BLaER1 treated with 17β-estradiol and CSF1 and Interleukin-3, amounts not matched to agents 10 nM and 100 nM (cell line): ENCODE results near the gene HOOK2.
A peak's percentile ranks its signal among the peaks of the same experiment; 100 is the strongest.

Source experiments
- H3K27ac ChIP-seq, 11 experiments: shearing (Covaris generic); formaldehyde crosslinking; 2 replicates each; pipeline ENCODE4 v1.8.1; 2022
- H3K27me3 ChIP-seq, 11 experiments: shearing (Covaris generic); formaldehyde crosslinking; 2 replicates each; pipeline ENCODE4 v1.8.1; 2022
- H3K36me3 ChIP-seq, 11 experiments: shearing (Covaris generic); formaldehyde crosslinking; 2 replicates each; pipeline ENCODE4 v1.8.1; 2022
- H3K4me1 ChIP-seq, 10 experiments: shearing (Covaris generic); formaldehyde crosslinking; 2 replicates each; pipeline ENCODE4 v1.8.1; 2022
- H3K4me2 ChIP-seq, 11 experiments: shearing (Covaris generic); formaldehyde crosslinking; 2 replicates each; pipeline ENCODE4 v1.8.1; 2022
- H3K4me3 ChIP-seq, 10 experiments: shearing (Covaris generic); formaldehyde crosslinking; 2 replicates each; pipeline ENCODE4 v1.8.1; 2022
- H3K9ac ChIP-seq, 11 experiments: shearing (Covaris generic); formaldehyde crosslinking; 2 replicates each; pipeline ENCODE4 v1.8.1; 2022
- H3K9me3 ChIP-seq, 11 experiments: shearing (Covaris generic); formaldehyde crosslinking; replicated peaks in 1 of 11; 2 replicates each; pipeline ENCODE4 v1.8.1; 2022
- H4K20me1 ChIP-seq, 11 experiments: shearing (Covaris generic); formaldehyde crosslinking; 2 replicates each; pipeline ENCODE4 v1.8.1; 2022
- Cebpa-rat ChIP-seq, 11 experiments: shearing (Covaris generic); IDR thresholded peaks; 2 replicates each; pipeline ENCODE4 v1.8.1; 2022

HOOK2 gene

DNA sequence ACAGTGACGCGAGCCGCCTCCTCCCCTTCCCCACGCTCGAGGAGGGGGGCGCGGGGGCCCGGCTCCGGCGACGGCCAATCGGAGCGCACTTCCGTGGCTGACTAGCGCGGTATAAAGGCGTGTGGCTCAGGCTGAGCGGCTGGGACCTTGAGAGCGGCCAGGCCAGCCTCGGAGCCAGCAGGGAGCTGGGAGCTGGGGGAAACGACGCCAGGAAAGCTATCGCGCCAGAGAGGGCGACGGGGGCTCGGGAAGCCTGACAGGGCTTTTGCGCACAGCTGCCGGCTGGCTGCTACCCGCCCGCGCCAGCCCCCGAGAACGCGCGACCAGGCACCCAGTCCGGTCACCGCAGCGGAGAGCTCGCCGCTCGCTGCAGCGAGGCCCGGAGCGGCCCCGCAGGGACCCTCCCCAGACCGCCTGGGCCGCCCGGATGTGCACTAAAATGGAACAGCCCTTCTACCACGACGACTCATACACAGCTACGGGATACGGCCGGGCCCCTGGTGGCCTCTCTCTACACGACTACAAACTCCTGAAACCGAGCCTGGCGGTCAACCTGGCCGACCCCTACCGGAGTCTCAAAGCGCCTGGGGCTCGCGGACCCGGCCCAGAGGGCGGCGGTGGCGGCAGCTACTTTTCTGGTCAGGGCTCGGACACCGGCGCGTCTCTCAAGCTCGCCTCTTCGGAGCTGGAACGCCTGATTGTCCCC is 16.1 kb upstream of the HOOK2 start, which contains the start of gene JUNB:
Gene JUNB, plus strand, starts transcription at position 142 of the 706 bp plus-strand sequence. Its CDS starts 286 bp downstream, at position 428.
- TF ChIP-seq Cebpa-rat (IDR thresholded peaks at IDR 0.05), result no peak
- Histone ChIP-seq H4K20me1 (peaks cover 18 to 29% (median 20%) of the 10 kb centered on the region in 11 experiments), H3K27ac (peak within 1 kb of the TSS; percentile 98 to 100 (median 99)), H3K27me3 (no peaks in the 10 kb centered on the region), H3K4me1 (peaks cover 52 to 67% (median 64%) of the 10 kb centered on the region in 10 experiments), H3K9ac (peak within 1 kb of the TSS; percentile 92 to 99 (median 98)), H3K4me3 (peak within 1 kb of the TSS; percentile 90 to 98 (median 96)), H3K9me3 (no peaks in the 10 kb centered on the region), H3K4me2 (peak within 1 kb of the TSS; percentile 90 to 99 (median 98)), H3K36me3 (peaks cover 0 to 12% (median 0%) of the 10 kb centered on the region in 11 experiments; a peak in 8 of 22 replicates)

DNA sequence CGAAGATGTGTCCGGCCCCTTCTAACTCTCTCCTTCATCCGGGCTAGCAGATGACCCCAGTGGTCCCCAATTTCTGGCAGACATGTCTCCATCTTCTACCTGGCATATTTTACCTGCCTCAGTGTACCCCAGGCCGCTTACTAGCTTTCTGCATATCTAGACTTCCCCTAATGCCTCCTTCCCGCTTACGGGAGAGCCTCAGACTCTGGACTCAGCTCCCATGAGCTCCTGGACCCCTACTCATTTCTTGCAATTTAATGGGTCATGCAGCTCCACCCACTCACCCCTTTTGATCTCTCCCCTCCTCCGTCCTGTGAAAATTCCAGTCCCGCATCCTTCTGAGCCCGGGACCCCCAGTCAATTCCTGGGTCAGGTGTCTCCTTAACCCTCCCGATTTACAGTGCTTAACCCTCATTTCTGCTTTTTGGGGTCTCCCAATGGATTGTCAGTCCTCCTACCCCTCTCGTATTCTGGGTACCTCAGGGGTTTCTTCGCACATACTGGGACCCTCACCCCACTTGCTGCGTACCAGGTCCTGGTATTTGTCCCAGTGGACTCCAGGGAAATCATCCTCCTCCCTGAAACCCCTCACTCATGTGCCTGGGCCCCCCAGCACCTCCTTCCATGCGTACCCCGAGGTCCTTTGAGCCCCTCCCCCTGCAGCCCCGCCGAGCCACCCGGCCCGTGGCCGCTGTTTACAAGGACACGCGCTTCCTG is 15.4 kb upstream of the HOOK2 start:
- Histone ChIP-seq H3K27me3 (no peaks in the 10 kb centered on the region), H4K20me1 (peaks cover 18 to 22% (median 20%) of the 10 kb centered on the region in 11 experiments), H3K4me1 (peaks cover 51 to 67% (median 64%) of the 10 kb centered on the region in 10 experiments), H3K36me3 (peaks cover 0 to 12% (median 0%) of the 10 kb centered on the region in 11 experiments; a peak in 8 of 22 replicates), H3K27ac (peak overlapping the region; percentile 98 to 100 (median 99)), H3K9ac (peak overlapping the region; percentile 92 to 99 (median 98)), H3K9me3 (no peaks in the 10 kb centered on the region), H3K4me2 (peak overlapping the region; percentile 90 to 99 (median 98)), H3K4me3 (peak overlapping the region; percentile 90 to 98 (median 96))
- no peak for TF ChIP-seq Cebpa-rat (IDR thresholded peaks at IDR 0.05)

DNA sequence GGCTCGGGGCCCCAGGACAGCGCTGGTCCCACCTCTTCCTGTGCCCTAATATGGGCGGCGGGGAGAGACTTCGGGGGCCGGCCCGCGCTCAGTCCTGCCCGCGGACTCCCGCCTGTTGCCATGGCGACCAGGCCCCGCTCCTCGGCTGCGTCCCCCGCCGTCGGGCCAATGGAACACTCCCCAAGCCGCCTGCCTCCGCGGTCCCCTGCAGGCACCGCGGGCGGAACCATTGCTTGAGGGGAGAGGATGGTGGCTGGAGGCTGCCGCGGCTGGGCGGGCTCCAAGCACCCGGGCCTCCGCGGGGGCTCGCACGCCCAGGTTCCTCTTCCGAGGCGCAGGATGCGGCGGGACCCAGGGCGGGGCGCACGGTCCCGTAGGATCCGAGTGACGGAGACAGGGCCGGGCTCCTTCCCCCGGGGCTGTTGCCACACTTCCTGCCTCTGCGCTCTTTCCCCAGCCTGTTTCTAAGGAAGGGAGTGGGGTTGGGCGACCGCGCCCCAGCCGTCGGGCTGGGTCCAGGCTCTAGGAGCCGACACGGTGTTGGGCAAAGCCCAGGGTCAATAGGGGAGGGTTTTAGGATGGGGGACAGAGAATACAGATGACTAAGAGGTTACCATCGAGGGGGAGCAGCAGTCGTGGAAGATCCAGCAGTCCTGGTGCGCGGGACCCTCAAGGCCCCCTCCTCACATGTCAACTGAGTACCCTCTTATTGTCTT is 14.7 kb upstream of the HOOK2 start:
- Histone ChIP-seq H3K27me3 (no peaks in the 10 kb centered on the region), H3K4me3 (peak overlapping the region; percentile 90 to 98 (median 96)), H3K27ac (peak overlapping the region; percentile 98 to 100 (median 99)), H3K4me1 (peaks cover 51 to 68% (median 67%) of the 10 kb centered on the region in 10 experiments), H3K4me2 (peak overlapping the region; percentile 90 to 100 (median 99)), H3K9me3 (no peaks in the 10 kb centered on the region), H3K36me3 (peaks cover 0 to 12% (median 0%) of the 10 kb centered on the region in 11 experiments; a peak in 8 of 22 replicates), H3K9ac (peak overlapping the region; percentile 92 to 99 (median 98)), H4K20me1 (peaks cover 18 to 21% (median 20%) of the 10 kb centered on the region in 11 experiments)
- peak; percentile 83 to 96 (median 92); a peak in 20 of 22 replicates for TF ChIP-seq Cebpa-rat (IDR thresholded peaks at IDR 0.05)

DNA sequence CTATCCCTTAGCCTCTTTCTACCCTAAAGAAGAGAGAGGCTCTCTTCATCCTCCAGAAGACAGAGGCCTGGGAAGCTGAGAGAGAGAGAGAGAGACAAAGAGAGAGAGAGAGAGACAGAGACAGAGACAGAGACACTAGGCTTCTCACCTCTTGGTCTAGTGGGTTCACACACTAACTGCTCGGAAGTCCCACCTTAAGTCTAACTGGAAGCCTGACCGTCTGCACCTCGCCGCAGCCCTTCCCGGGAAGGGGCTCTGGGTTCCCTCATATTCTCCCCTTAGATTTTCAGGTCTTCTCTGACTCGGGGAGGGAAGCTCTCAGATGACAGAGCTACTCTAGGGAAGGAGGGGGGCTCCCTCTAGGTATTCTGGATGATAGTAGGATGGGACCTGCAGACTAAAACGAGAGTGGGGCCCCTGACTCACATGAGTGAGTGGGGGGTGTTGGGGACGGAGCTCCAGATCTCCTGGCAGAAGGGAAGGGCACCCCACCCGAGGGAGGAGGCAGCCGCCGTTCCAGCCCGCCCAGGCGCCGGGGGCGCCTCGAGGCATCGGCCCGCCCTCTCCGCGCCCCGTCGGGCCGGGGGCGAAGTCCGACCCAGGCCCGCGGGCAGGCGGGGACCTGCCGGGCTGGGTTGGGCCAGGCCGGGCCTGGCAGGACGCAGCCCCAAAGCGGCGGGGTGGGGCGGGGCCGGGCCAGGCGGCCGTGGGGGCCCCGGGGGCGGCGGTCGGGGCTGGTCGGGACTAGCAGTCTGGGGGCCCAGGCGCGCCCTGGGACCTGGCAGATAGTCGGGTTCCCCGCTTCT is 13.9 kb upstream of the HOOK2 start:
- H3K9me3 ChIP-seq, result no peaks in the 10 kb centered on the region
- H3K9ac ChIP-seq, result peak overlapping the region; percentile 92 to 99 (median 98)
- H3K27me3 ChIP-seq, result no peaks in the 10 kb centered on the region
- peaks cover 51 to 69% (median 67%) of the 10 kb centered on the region in 10 experiments for H3K4me1 ChIP-seq
- TF ChIP-seq Cebpa-rat (IDR thresholded peaks at IDR 0.05), result no peak
- H3K4me3 ChIP-seq, result peak overlapping the region; percentile 90 to 98 (median 96)
- H3K4me2 ChIP-seq, result peak overlapping the region; percentile 90 to 100 (median 99)
- H3K27ac ChIP-seq, result peak overlapping the region; percentile 98 to 100 (median 99)
- peaks cover 18 to 21% (median 20%) of the 10 kb centered on the region in 11 experiments for H4K20me1 ChIP-seq
- peaks cover 0 to 12% (median 0%) of the 10 kb centered on the region in 11 experiments; a peak in 8 of 22 replicates for H3K36me3 ChIP-seq

DNA sequence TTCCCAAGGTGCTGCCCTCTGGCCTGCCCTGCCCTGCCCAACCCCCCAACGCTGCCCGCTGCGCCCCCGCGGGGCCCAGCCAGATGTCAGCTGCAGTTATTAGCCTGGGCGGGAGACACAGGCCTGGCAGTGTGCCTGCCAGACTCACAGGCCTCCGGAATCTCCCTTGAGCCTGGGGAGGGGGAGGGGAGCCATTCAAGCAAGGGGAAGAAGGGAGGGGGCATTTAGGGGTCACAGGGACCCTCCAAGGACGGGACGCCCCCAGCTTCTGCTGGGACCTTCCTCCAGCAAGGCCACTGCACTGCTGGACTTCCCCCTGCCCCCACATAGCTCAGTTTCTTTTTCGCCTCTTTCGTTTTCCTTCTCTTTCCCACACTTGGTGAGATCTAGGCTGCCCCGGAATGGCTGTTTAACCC is 13.3 kb upstream of the HOOK2 start:
- TF ChIP-seq Cebpa-rat (IDR thresholded peaks at IDR 0.05), result no peak
- Histone ChIP-seq H3K27me3 (no peaks in the 10 kb centered on the region), H3K9me3 (no peaks in the 10 kb centered on the region), H4K20me1 (peaks cover 18 to 21% (median 20%) of the 10 kb centered on the region in 11 experiments), H3K9ac (peak overlapping the region; percentile 92 to 99 (median 98)), H3K4me3 (peak overlapping the region; percentile 90 to 98 (median 96)), H3K4me1 (peaks cover 54 to 69% (median 67%) of the 10 kb centered on the region in 10 experiments), H3K27ac (peak overlapping the region; percentile 98 to 100 (median 99)), H3K4me2 (peak overlapping the region; percentile 90 to 100 (median 99)), H3K36me3 (peaks cover 0 to 12% (median 0%) of the 10 kb centered on the region in 11 experiments; a peak in 8 of 22 replicates)

DNA sequence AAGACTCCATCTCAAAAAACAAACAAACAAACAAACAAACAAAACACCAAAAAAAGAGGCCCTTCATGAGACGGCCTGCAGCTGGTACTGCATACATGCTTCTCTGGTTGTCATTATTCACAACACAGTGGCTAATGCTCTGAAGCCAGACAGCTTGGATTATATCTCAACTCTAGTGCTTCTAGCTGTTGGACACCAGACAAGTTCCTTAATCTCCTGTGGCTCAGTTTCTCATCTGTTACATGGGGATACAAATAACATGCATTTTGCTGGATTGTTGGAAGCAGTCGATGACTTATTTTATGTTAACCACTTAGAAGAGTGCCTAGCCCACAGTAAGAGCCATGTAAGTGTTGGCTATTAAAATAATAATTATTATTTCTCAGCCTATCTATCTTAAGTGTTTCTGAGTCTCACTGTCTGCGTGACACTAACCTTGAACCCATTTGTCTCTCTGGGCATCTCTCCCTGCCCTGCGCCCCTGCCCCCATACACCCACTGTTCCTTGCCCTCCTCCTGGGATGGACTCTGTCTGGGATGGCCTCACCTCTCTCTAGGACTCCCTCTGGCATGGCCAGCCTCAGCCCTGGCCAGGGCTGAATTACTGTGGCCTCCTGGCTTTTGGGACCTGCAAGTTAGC is 12.8 kb upstream of the HOOK2 start:
- TF ChIP-seq Cebpa-rat (IDR thresholded peaks at IDR 0.05), result no peak
- H3K27me3 ChIP-seq, result no peaks in the 10 kb centered on the region
- H3K4me3 ChIP-seq, result peak overlapping the region; percentile 90 to 98 (median 96)
- H3K9me3 ChIP-seq, result no peaks in the 10 kb centered on the region
- H3K36me3 ChIP-seq, result peaks cover 0 to 12% (median 0%) of the 10 kb centered on the region in 11 experiments; a peak in 8 of 22 replicates
- H3K4me2 ChIP-seq, result peak overlapping the region; percentile 90 to 100 (median 99)
- H3K9ac ChIP-seq, result peak overlapping the region; percentile 92 to 99 (median 98)
- H4K20me1 ChIP-seq, result peaks cover 17 to 19% (median 18%) of the 10 kb centered on the region in 11 experiments
- peak overlapping the region; percentile 98 to 100 (median 99) for H3K27ac ChIP-seq
- peaks cover 59 to 74% (median 72%) of the 10 kb centered on the region in 10 experiments for H3K4me1 ChIP-seq

DNA sequence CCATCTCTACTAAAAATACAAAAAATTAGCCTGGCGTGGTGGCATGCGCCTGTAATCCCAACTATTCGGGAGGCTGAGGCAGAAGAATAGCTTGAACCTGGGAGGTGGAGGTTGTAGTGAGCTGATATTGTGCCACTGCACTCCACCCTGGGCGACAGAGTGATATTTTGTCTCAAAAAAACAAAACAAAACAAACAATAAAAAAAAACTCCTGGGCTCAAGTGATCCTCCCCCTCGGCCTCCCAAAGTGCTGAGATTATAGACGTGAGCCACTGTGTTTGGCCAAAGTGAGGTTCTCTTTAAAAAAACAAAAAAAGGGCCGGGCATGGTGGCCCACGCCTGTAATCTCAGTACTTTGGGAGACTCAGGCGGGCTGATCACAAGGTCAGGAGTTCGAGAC is 12.1 kb upstream of the HOOK2 start:
- Histone ChIP-seq H3K27ac (peak overlapping the region; percentile 98 to 100 (median 99)), H3K4me2 (peak overlapping the region; percentile 90 to 100 (median 99)), H3K36me3 (peaks cover 0 to 5% (median 0%) of the 10 kb centered on the region in 11 experiments; a peak in 5 of 22 replicates), H3K9me3 (no peaks in the 10 kb centered on the region), H4K20me1 (peaks cover 10 to 12% (median 11%) of the 10 kb centered on the region in 11 experiments), H3K4me3 (no peak overlapping the region), H3K4me1 (peaks cover 61 to 81% (median 78%) of the 10 kb centered on the region in 10 experiments), H3K9ac (peak overlapping the region; percentile 92 to 99 (median 96); a peak in 21 of 22 replicates), H3K27me3 (no peaks in the 10 kb centered on the region)
- TF ChIP-seq Cebpa-rat (IDR thresholded peaks at IDR 0.05), result no peak
